C4-2B (cell line): Measurements from ENCODE around the gene MPP2.

Source experiments
- ZFX ChIP-seq: fragments of 450-650 bp; IDR thresholded peaks from 2 replicates; pipeline ENCODE4 v1.6.1; 2017
- TF ChIP-seq, protein P1 (sequence below): fragments of 450-650 bp; conservative IDR thresholded peaks from 2 replicates; pipeline ENCODE4 v1.5.1; 2017; ENCODE audit warnings: mild to moderate bottlenecking

DNA sequence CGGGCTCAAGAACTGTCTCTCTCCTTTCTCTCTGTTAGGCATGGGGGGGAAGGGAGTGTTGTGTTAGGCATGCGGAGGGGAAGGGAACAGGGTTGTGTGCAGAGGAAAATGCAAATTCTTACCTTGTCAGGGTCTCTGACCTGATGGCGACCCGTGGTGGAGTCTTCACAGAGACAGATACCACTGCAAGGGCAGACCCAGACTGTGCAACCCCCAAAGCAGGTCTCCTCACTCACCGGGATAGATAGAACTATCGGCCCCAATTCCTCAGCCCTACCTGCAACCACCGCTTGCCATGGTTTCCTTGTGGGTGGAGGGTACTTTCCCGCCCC is 9.6 kb upstream of the MPP2 start:
- TF ChIP-seq, protein P1, sequence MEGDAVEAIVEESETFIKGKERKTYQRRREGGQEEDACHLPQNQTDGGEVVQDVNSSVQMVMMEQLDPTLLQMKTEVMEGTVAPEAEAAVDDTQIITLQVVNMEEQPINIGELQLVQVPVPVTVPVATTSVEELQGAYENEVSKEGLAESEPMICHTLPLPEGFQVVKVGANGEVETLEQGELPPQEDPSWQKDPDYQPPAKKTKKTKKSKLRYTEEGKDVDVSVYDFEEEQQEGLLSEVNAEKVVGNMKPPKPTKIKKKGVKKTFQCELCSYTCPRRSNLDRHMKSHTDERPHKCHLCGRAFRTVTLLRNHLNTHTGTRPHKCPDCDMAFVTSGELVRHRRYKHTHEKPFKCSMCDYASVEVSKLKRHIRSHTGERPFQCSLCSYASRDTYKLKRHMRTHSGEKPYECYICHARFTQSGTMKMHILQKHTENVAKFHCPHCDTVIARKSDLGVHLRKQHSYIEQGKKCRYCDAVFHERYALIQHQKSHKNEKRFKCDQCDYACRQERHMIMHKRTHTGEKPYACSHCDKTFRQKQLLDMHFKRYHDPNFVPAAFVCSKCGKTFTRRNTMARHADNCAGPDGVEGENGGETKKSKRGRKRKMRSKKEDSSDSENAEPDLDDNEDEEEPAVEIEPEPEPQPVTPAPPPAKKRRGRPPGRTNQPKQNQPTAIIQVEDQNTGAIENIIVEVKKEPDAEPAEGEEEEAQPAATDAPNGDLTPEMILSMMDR = no peak
- no peak for TF ChIP-seq ZFX
